Adrenal gland (tissue), 12 donors: ENCODE results near the gene WIPI1. TPM values are rescaled to one million over a fixed set of nuclear protein-coding genes. Genes with fewer than 3 reads are reported as not detected.

ENCODE experiments used
- DNase-seq, 7 donors: peaks; one replicate each; pipeline ENCODE4 v3.0.0-alpha.2; 2019 to 2020
- H3K27ac ChIP-seq, 5 donors: fragments of 200-600 bp; sonication (generic) in 4 of 5; 1 replicate in 3 of 5; 2 replicates in 2 of 5; pipeline versions ENCODE4 v1.5.1 to v1.8.0; 2016 to 2020; ENCODE audit warnings: mild to moderate bottlenecking in 1 of 5
- H3K27me3 ChIP-seq: fragments of 200-600 bp; 2 replicates; pipeline ENCODE4 v1.8.0; 2021
- H3K36me3 ChIP-seq, 2 donors: fragments of 200-600 bp; replicated peaks in 1 of 2; 1 replicate in 1 of 2; 2 replicates in 1 of 2; pipeline versions ENCODE4 v1.5.1 to v1.8.0; 2018 to 2022
- H3K4me1 ChIP-seq, 2 donors: fragments of 200-600 bp; replicated peaks in 1 of 2; 1 replicate in 1 of 2; 2 replicates in 1 of 2; pipeline versions ENCODE4 v1.5.1 to v1.8.0; 2018 to 2021
- H3K4me3 ChIP-seq, 4 donors: fragments of 200-600 bp; sonication (generic) in 3 of 4; one replicate each; pipeline ENCODE4 v1.5.1; 2016 to 2018
- H3K9me3 ChIP-seq, 3 donors: fragments of 200-600 bp; sonication (generic) in 1 of 3; replicated peaks in 1 of 3; 1 replicate in 2 of 3; 2 replicates in 1 of 3; pipeline versions ENCODE4 v1.5.1 to v1.8.0; 2016 to 2021
- CTCF ChIP-seq, 6 experiments: fragments of 450-650 bp in 4 of 6; fragments of 200-600 bp in 2 of 6; sonication (generic) in 1 of 6; IDR thresholded peaks; 1 replicate in 5 of 6; 2 replicates in 1 of 6; pipeline versions ENCODE4 v1.5.1 to v1.8.0; 2016 to 2021; ENCODE audit warnings: antibody characterized with exemption in 6 of 6, mild to moderate bottlenecking in 2 of 6, moderate library complexity in 1 of 6
- POLR2A ChIP-seq, 2 donors: fragments of 450-650 bp; IDR thresholded peaks; one replicate each; pipeline ENCODE4 v1.6.1; 2017; ENCODE audit warnings: antibody characterized with exemption in 2 of 2, mild to moderate bottlenecking in 2 of 2, moderate library complexity in 1 of 2
- WGBS, 4 donors: extraction: QIAGEN DNeasy Blood & Tissue Kit in 2 of 4; methylation state at CpG; one replicate each; pipeline versions ENCODE4 v1.1.5 to v1.1.7; 2013 to 2017; 5-methylcytosine and 5-hydroxymethylcytosine counted together
- intact Hi-C, 2 donors: fragments of 100-400 bp; cut with DNase I; formaldehyde crosslinking; loops; one replicate each; pipeline versions ENCODE4 v1.14.1 to v1.15.0; 2022 to 2023
- polyA plus RNA-seq, 3 donors: library from polyadenylated mRNA; stranded (reverse); fragments of 200-250 nt in 2 of 3; fragments of 350-450 nt in 1 of 3; fragmentation: Illumina TruSeq in 1 of 3; extraction: RNeasy Lipid Tissue Mini Kit (QIAGEN cat#74804) in 1 of 3; gene quantifications; one replicate each; pipeline ENCODE4 v1.2.3, GENCODE V29; 2013 to 2014
- total RNA-seq, 9 donors: library from RNA; depleted of rRNA in 4 of 9; stranded (reverse); fragments of >200 nt in 4 of 9; fragments of 120-200 nt in 1 of 9; fragmentation: NEBNext Ultra II Directional in 1 of 9; extraction: Animal tissue kit (Norgen Biotek cat#: 25700) in 1 of 9; gene quantifications; one replicate each; pipeline versions ENCODE4 v1.1.0 to v1.2.4, GENCODE V29; 2013 to 2023
- donor health status: healthy with polysubstance abuse.
- donor health status: Bipolar disorder and iron deficiency.
- donor health status: DM: yes; HTN: yes; CAD: no.
- donor health status: DM: no; HTN: no; CAD: no.
- donor health status: DM: no; HTN: no; CAD: no.
- donor health status: DM: yes; HTN: yes; CAD: no.

The WIPI1 gene
- total and polyA plus RNA-seq, 12 donors, result 19.3 to 148 (median 39.7) TPM

- DNase-seq, result peak in 2 of 7 donors; percentile 13 to 34
Observed at GRCh38 chr17:68401288-68401687, 56.0 kb downstream of the WIPI1 start.

GRCh38 chr17:68400404-68400735 is 56.9 kb downstream of the WIPI1 start:
- H3K4me1 ChIP-seq, result peaks cover 0 to 10% of the 10 kb centered on the region in 2 donors
- H3K36me3 ChIP-seq, result no peaks in the 10 kb centered on the region
- WGBS, 4 donors, result 56 to 73% (median 69%) methylated on average over 3 to 4 of the region's 4 CpGs
- H3K27me3 ChIP-seq, result no peaks in the 10 kb centered on the region
- H3K4me3 ChIP-seq, result no peak overlapping the region
- peak in 1 of 7 donors; percentile 9 for DNase-seq
- TF ChIP-seq POLR2A (IDR thresholded peaks at IDR 0.05) (no peak), CTCF (IDR thresholded peaks at IDR 0.05) (no peak)
- peak overlapping the region in 1 of 5 donors; percentile 24 for H3K27ac ChIP-seq
- intact Hi-C loops, result no loop called here
- no peaks in the 10 kb centered on the region for H3K9me3 ChIP-seq

More at GRCh38 chr17:68401288-68401687, 56.0 kb downstream of the WIPI1 start:
- Histone ChIP-seq H3K4me1 (peaks cover 0 to 10% of the 10 kb centered on the region in 2 donors), H3K4me3 (no peak overlapping the region), H3K27ac (no peak overlapping the region), H3K27me3 (no peaks in the 10 kb centered on the region), H3K36me3 (no peaks in the 10 kb centered on the region), H3K9me3 (no peaks in the 10 kb centered on the region)
- intact Hi-C loops, result no loop called here
- no peak for TF ChIP-seq CTCF (IDR thresholded peaks at IDR 0.05)
- TF ChIP-seq POLR2A (IDR thresholded peaks at IDR 0.05), result no peak
- WGBS, 4 donors, result 94 to 100% (median 97%) methylated on average over 6 to 7 of the region's 7 CpGs

- peak in 3 of 7 donors; percentile 16 to 39 (median 31) for DNase-seq
- intact Hi-C loops, result loop anchor here (5.0 kb wide), 1 partner anchor 138 kb away; no protein-coding TSS in a partner anchor
- Histone ChIP-seq H3K9me3 (no peaks in the 10 kb centered on the region), H3K27ac (peak overlapping the region in 1 of 5 donors; percentile 24), H3K4me1 (peaks cover 0 to 12% of the 10 kb centered on the region in 2 donors), H3K27me3 (no peaks in the 10 kb centered on the region), H3K4me3 (no peak overlapping the region), H3K36me3 (no peaks in the 10 kb centered on the region)
- 60 to 63% (median 62%) methylated on average over 19 of the region's 19 CpGs for WGBS, 4 donors
- TF ChIP-seq POLR2A (IDR thresholded peaks at IDR 0.05) (no peak), CTCF (IDR thresholded peaks at IDR 0.05) (no peak)
Observed at GRCh38 chr17:68399638-68400403, 57.5 kb downstream of the WIPI1 start.

GRCh38 chr17:68398691-68399637 is 58.3 kb downstream of the WIPI1 start:
- intact Hi-C loops, result loop anchor here (5.0 kb wide), 1 partner anchor 137 kb away; no protein-coding TSS in a partner anchor
- no peaks in the 10 kb centered on the region for H3K27me3 ChIP-seq
- H3K4me1 ChIP-seq, result peaks cover 0 to 18% of the 10 kb centered on the region in 2 donors
- TF ChIP-seq POLR2A (IDR thresholded peaks at IDR 0.05) (no peak), CTCF (IDR thresholded peaks at IDR 0.05) (peak; percentile 54 to 90 (median 74))
- no peak overlapping the region for H3K4me3 ChIP-seq
- WGBS, 4 donors, result 19 to 56% (median 27%) methylated on average over 3 to 11 of the region's 11 CpGs
- peak overlapping the region in 1 of 5 donors; percentile 24 for H3K27ac ChIP-seq
- peak; percentile 50 to 77 (median 64) for DNase-seq
- H3K36me3 ChIP-seq, result no peaks in the 10 kb centered on the region
- no peaks in the 10 kb centered on the region for H3K9me3 ChIP-seq
